ENCODE data around the gene AGBL3. TPM values are rescaled to one million over a fixed set of nuclear protein-coding genes. Genes with fewer than 3 reads are reported as not detected.

AGBL3 gene
- total RNA-seq, 3 donors from 2014 or later (not counting 1 experiment from before 2014, with no cell fraction given), result 0.99 to 2.3 (median 1.4) TPM

- H3K36me3 Mint-ChIP-seq, result no peaks in the 10 kb centered on the region
- DNase-seq, result no peak
- ATAC-seq, result no peak
- intact Hi-C loops (cut with micrococcal nuclease), result no loop called here
- H3K9me3 ChIP-seq (ENCODE audit: control insufficient read depth, insufficient read depth, low read length), result no peaks in the 10 kb centered on the region
- H3K27ac Mint-ChIP-seq, result no peak overlapping the region
- no peaks in the 10 kb centered on the region for H3K4me1 Mint-ChIP-seq
- H3K27me3 Mint-ChIP-seq (ENCODE audit: low read depth in 2 of 2), result no peaks in the 10 kb centered on the region
- WGBS (ENCODE audit: insufficient coverage), result 94% methylated on average over 2 of the region's 3 CpGs
- no peak overlapping the region for H3K4me3 Mint-ChIP-seq
- H3K36me3 ChIP-seq (ENCODE audit: control insufficient read depth, insufficient read depth, low read length), result no peaks in the 10 kb centered on the region
- H3K9me3 Mint-ChIP-seq, result peaks cover 2% of the 10 kb centered on the region in 2 donors
- TF ChIP-seq CTCF (IDR thresholded peaks at IDR 0.05), result no peak
- H3K27me3 ChIP-seq (ENCODE audit: control insufficient read depth, insufficient read depth, low read length), result no peaks in the 10 kb centered on the region
- H3K4me3 ChIP-seq (ENCODE audit: low read length), result no peak overlapping the region
- no peaks in the 10 kb centered on the region for H3K4me1 ChIP-seq (ENCODE audit: control insufficient read depth, insufficient read depth, low read length)
- H3K27ac ChIP-seq (ENCODE audit: low read length), result no peak overlapping the region
Observed at GRCh38 chr7:135098391-135098790, 112.1 kb downstream of the AGBL3 start.

GRCh38 chr7:135100856-135101255 lies 114.5 kb downstream of the AGBL3 start:
- no peak overlapping the region for H3K4me3 ChIP-seq (ENCODE audit: low read length)
- no peak overlapping the region for H3K27ac ChIP-seq (ENCODE audit: low read length)
- DNase-seq, result no peak
- no peaks in the 10 kb centered on the region for H3K36me3 ChIP-seq (ENCODE audit: control insufficient read depth, insufficient read depth, low read length)
- Mint-ChIP-seq H3K4me1 (no peaks in the 10 kb centered on the region), H3K4me3 (no peak overlapping the region), H3K9me3 (peaks cover 2% of the 10 kb centered on the region in 2 donors), H3K36me3 (no peaks in the 10 kb centered on the region), H3K27ac (no peak overlapping the region), H3K27me3 (ENCODE audit: low read depth in 2 of 2) (no peaks in the 10 kb centered on the region)
- intact Hi-C loops (cut with micrococcal nuclease), result no loop called here
- H3K4me1 ChIP-seq (ENCODE audit: control insufficient read depth, insufficient read depth, low read length), result no peaks in the 10 kb centered on the region
- no peaks in the 10 kb centered on the region for H3K27me3 ChIP-seq (ENCODE audit: control insufficient read depth, insufficient read depth, low read length)
- no peak for TF ChIP-seq CTCF (IDR thresholded peaks at IDR 0.05)
- H3K9me3 ChIP-seq (ENCODE audit: control insufficient read depth, insufficient read depth, low read length), result no peaks in the 10 kb centered on the region
- ATAC-seq, result no peak

GRCh38 chr7:135102372-135102771 lies 116.1 kb downstream of the AGBL3 start:
- H3K4me3 Mint-ChIP-seq, result no peak overlapping the region
- no peaks in the 10 kb centered on the region for H3K4me1 Mint-ChIP-seq
- no peak for ATAC-seq

More at GRCh38 chr7:135102372-135102771, 116.1 kb downstream of the AGBL3 start:
- Histone ChIP-seq H3K27me3 (ENCODE audit: control insufficient read depth, insufficient read depth, low read length) (no peaks in the 10 kb centered on the region), H3K9me3 (ENCODE audit: control insufficient read depth, insufficient read depth, low read length) (no peaks in the 10 kb centered on the region), H3K27ac (ENCODE audit: low read length) (no peak overlapping the region), H3K4me1 (ENCODE audit: control insufficient read depth, insufficient read depth, low read length) (no peaks in the 10 kb centered on the region), H3K4me3 (ENCODE audit: low read length) (no peak overlapping the region), H3K36me3 (ENCODE audit: control insufficient read depth, insufficient read depth, low read length) (no peaks in the 10 kb centered on the region)
- peaks cover 2% of the 10 kb centered on the region in 2 donors for H3K9me3 Mint-ChIP-seq
- peaks cover 8% of the 10 kb centered on the region for H3K36me3 Mint-ChIP-seq
- TF ChIP-seq CTCF (IDR thresholded peaks at IDR 0.05), result no peak
- no peak overlapping the region for H3K27ac Mint-ChIP-seq
- intact Hi-C loops (cut with micrococcal nuclease), result loop anchor here (2.0 kb wide), 1 partner anchor 58 kb away; no protein-coding TSS in a partner anchor
- no peaks in the 10 kb centered on the region for H3K27me3 Mint-ChIP-seq (ENCODE audit: low read depth in 2 of 2)
- DNase-seq, result no peak

Data from natural killer cell (primary cell).